Retina (tissue), 1 donor: Measurements from ENCODE around the gene SPIRE1.

Source experiments
- DNase-seq: peaks from one replicate; pipeline ENCODE4 v3.0.0-alpha.2; 2016

SPIRE1 gene

GRCh38 chr18:12657684-12658425, at the start of gene SPIRE1:
TSS of gene SPIRE1 (minus strand) at chr18:12658107. CDS start at chr18:12657866, 241 bp downstream.
- DNase-seq = peak; percentile 36

DNA sequence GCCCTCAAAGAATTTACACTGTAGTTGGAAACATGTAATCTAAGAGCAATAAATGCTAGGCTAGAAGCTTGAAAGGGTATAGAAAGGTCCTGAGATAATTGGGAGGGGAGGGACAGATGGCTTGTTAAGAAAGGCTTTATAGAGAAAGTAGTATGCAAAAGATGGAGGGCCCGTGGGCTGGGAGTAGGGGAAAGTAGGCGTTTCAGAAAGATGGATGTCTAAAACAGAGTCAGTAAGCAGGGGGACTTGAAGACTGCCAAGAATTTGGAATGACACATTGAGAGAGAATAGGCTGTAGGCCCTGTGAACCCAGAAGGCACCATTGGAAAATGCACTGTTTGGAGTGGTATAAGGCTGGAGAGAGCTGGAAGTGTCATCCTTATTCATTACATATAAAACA, 45.8 kb upstream of the SPIRE1 start:
- peak; percentile 37 for DNase-seq

- DNase-seq = no peak
Observed at GRCh38 chr18:12703096-12703567, 45.2 kb upstream of the SPIRE1 start.

DNA sequence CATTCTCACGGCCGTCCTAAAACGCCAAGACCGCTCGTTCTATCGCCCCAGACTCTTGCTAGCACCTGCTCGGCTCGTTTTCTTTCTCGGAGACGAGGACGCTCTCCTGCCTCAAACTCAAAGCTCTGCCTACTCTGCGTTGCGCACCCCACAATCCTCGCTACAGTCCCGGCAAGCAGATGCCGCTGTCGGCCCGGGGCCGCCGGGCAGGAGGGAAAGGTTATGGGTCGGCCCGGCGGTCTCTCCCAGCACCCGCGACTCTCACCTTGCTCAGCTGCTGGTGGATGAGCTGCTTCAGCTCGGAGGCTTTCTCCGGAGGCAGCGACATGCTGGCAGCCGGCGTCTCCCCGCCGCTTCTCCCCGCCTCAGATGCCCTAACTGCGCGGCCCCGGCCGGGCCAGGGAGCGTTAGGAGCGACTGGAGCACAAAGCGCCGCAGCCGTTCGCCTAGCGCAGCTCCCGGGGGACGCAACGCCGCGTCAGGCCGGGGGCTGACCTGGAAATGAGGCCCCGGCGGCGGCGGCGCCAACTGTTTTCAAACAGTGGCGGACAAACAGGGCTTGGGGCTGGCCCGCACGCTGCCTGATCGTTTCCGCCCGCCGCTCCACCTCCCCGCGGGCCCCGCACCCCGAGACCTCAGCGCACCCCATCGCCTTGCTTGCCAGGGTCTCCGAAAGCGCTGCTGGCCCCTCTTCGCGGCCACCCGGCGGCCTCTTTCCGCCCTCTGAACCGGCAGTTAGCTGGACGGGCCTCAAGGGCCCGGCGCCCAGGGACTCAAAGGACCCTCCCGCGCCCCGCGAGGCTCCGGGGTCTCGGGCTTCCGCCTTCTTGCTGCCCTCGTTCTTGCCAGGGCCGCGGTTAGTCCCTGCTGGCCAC, 44.6 kb upstream of the SPIRE1 start, which contains the start of the genes CEP76 and PSMG2:
Gene CEP76 (minus strand): TSS at position 503 of the 875 bp plus-strand sequence. CDS start 175 bp downstream, at position 328.
Gene PSMG2 (plus strand): TSS at position 822 of the 875 bp plus-strand sequence. CDS start 66 bp downstream, outside the sequence.
- peak; percentile 100 for DNase-seq

- no peak for DNase-seq
Observed at GRCh38 chr18:12701161-12701560, 43.3 kb upstream of the SPIRE1 start.

- DNase-seq = no peak
Observed at GRCh38 chr18:12699747-12700146, 41.8 kb upstream of the SPIRE1 start.

DNA sequence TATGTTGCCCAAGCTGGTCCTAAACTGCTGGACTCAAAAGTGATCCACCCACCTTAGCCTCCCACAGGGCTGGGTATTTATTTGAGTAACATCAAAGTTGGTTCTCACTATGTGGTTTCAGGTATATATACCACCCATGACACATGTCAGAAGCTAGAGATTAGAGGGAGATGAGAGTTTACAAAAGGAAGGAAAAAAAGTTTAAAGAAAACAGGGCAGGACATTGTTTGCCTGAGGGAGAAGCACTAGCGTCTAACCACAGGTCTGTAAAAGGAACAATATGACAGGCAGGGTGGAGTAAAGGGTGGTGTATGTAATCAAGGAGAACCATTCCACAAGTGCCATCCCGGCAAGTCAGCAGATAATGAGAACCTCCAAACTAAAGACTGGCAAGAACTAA, 36.1 kb upstream of the SPIRE1 start:
- DNase-seq = no peak

- DNase-seq = no peak
Observed at GRCh38 chr18:12692206-12692605, 34.3 kb upstream of the SPIRE1 start.

DNA sequence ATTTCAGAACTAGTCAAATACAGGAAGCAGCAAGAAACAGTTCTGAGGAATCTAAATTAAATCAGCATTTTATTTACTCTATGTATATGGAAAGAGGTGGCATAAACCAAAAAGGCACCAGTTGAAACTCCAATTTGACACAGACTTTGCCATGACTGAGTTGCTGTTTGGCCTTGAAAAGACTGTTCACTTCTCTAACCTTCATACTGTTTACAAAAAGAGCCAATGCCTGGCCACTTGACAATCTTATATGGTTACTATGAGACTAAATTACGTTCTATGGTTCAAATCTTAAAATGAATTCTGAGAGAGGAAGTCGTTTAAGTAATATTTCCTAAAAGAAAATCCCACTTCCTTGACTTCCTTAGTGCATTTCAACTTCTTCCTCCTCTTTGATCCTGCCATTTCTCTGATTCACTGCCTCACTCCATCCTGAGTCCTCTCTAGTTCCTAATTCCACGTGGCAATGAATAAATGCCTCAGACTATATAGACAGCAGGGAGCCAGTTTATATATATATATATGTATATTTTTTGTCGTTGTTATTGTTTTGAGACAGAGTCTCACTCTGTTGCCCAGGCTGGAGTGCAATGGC, 31.4 kb upstream of the SPIRE1 start:
- no peak for DNase-seq

- no peak for DNase-seq
Observed at GRCh38 chr18:12686100-12686499, 28.2 kb upstream of the SPIRE1 start.

- DNase-seq = no peak
Observed at GRCh38 chr18:12679183-12679786, 21.4 kb upstream of the SPIRE1 start.

DNA sequence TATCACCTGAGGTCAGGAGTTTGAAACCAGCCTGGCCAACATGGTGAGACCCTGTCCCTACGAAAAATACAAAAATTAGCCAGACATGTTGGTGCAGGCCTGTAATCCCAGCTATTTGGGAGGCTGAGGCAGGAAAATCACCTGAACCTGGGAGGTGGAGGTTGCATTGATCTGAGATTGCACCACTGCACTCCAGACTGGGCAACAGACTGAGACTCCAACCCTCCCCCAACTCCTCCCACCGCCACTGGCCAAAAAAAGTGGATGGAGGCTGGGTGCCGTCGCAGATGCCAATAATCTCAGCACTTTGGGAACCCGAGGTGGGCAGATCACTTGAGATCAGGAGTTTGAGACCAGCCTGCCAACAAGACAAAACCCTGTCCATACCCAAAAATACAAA, 10.1 kb upstream of the SPIRE1 start:
- no peak for DNase-seq

- DNase-seq = peak; percentile 68
Observed at GRCh38 chr18:12659904-12660605, 2.1 kb upstream of the SPIRE1 start.

DNA sequence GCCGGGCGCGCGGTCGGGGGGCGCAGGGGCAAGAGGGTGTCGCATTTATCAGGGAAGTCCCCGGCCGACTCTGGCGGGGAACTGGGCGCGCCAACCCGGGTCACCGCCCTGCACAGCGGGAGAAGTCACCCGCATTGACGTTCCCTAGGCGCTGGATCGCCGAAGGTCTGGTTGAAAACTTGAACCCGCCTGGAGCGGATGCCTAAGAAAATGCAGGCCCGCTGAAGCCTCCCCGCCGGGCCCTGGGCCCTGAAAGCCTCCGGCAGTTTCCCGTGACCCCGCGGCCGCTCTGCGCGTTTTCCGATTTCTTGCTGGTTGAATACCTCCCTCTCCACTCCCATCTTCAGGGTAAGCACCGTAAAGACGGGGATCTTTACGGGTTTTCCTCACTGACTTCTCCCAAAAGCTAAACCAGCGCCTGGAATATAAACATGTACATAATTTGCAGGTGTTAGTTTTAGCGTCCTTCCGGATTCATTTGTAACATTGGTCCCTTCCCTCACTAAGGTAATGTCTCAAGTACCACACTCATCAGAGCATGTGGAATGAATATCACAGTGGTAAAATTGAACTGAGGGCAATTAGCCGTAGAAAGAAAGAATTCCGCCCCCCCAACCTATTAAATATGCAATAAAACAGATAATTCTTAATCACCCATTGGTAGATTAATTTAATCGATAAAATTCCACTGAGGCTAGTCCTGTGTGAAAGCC, 675 bp upstream of the SPIRE1 start:
- DNase-seq = peak; percentile 89

DNA sequence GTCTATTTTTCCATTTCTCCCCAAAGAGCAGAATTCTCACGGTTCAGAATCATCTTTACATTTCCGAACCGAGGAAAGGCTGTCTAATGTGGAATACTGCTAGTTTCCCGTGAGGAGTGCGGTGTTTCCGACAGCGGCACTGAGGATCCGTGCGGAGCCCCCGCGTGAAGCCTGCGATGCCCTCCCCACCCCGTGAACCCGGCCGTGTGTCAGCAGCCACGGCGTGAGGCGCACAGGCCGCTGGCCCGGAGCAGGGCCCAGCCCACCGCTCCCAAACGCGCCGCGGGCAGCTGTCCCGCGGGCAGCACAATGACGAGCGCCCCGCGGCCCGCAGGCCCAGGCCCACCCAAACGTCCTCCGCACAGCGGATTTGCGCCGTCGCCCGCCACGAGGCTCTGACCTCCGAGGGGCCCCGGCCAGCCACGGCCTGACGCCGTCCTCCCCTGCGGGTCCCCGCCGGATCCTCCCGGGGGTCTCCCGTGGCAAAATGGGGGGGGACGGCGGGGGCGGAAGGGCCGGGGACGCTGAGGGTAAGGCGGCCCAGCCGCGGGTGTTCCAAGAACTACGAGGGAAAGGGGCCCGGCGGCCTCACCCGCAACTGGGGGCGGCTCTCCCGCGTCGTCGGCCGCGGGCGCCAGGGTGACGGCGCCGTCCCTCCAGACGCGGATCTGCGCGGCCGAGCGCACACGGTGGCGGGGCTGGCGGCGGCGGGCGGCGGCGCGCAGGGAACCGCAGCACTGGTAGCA, 796 bp downstream of the SPIRE1 start:
- peak; percentile 80 for DNase-seq

GRCh38 chr18:12656605-12656937, 1.3 kb downstream of the SPIRE1 start:
- DNase-seq = no peak

GRCh38 chr18:12654971-12655370, 2.9 kb downstream of the SPIRE1 start:
- DNase-seq = no peak

GRCh38 chr18:12652861-12653401, 5.0 kb downstream of the SPIRE1 start:
- no peak for DNase-seq

GRCh38 chr18:12651651-12652050, 6.3 kb downstream of the SPIRE1 start:
- DNase-seq = no peak

DNA sequence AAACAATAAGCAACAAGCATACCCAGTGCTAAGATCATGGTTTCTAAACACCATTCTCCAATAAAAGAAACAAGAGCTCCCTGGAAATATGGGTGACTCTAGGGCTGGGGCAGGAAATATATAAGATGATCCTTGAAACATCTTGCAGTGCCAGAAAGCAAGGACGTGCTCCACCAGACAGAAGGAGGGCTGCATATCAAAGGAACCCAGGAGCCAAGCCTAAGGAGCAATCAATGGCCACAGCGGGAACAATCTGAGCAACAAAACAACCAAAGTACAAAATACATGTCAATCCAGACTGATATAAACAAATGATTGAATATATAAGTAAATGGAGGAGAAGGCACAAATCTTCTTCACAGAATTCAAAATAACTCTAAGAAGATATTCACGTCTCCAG, 10.1 kb downstream of the SPIRE1 start:
- DNase-seq = no peak
